IPS DF 6.9 (cell line): Measurements from ENCODE around the gene MAP6.

Experiments used
- DNase-seq: peaks from one replicate; pipeline ENCODE4 v3.0.0-alpha.2; 2013; ENCODE audit warnings: low read depth, low spot score
- H3K27ac ChIP-seq: one replicate; pipeline ENCODE4 v1.5.1; 2013; ENCODE audit warnings: low read length, control low read depth
- H3K27me3 ChIP-seq: 2 replicates; pipeline ENCODE4 v1.6.1; 2013; ENCODE audit warnings: mild to moderate bottlenecking, low read length; ENCODE audit not compliant: control insufficient read depth, insufficient read depth
- H3K36me3 ChIP-seq: 2 replicates; pipeline ENCODE4 v1.6.1; 2013; ENCODE audit warnings: low read length; ENCODE audit not compliant: control insufficient read depth, insufficient read depth
- H3K4me1 ChIP-seq: 2 replicates; pipeline ENCODE4 v1.6.1; 2013; ENCODE audit warnings: low read length; ENCODE audit not compliant: control insufficient read depth, insufficient read depth
- H3K4me3 ChIP-seq: 2 replicates; pipeline ENCODE4 v1.5.1; 2013; ENCODE audit warnings: mild to moderate bottlenecking, low read length
- H3K9me3 ChIP-seq: 2 replicates; pipeline ENCODE4 v1.6.1; 2013; ENCODE audit warnings: low read length, inconsistent platforms; ENCODE audit not compliant: control insufficient read depth, insufficient read depth
- WGBS: extraction: QIAGEN DNeasy Blood & Tissue Kit; methylation state at CpG from one replicate; pipeline ENCODE4 v1.1.7; 2013; ENCODE audit warnings: mixed read lengths, missing lambda C conversion rate; ENCODE audit not compliant: insufficient read length, insufficient coverage; 5-methylcytosine and 5-hydroxymethylcytosine counted together

The MAP6 gene

GRCh38 chr11:75572744-75573143 is 96.1 kb downstream of the MAP6 start:
- no peak overlapping the region for H3K4me3 ChIP-seq
- H3K27me3 ChIP-seq, result no peaks in the 10 kb centered on the region
- no peak for DNase-seq
- H3K4me1 ChIP-seq, result peaks cover 2% of the 10 kb centered on the region
- no peaks in the 10 kb centered on the region for H3K9me3 ChIP-seq
- no CpG with 5 or more reads among the region's 8 CpGs for WGBS
- no peak overlapping the region for H3K27ac ChIP-seq
- H3K36me3 ChIP-seq, result peaks cover 54% of the 10 kb centered on the region

GRCh38 chr11:75571625-75572024 is 97.2 kb downstream of the MAP6 start:
- H3K27me3 ChIP-seq, result no peaks in the 10 kb centered on the region

DNA sequence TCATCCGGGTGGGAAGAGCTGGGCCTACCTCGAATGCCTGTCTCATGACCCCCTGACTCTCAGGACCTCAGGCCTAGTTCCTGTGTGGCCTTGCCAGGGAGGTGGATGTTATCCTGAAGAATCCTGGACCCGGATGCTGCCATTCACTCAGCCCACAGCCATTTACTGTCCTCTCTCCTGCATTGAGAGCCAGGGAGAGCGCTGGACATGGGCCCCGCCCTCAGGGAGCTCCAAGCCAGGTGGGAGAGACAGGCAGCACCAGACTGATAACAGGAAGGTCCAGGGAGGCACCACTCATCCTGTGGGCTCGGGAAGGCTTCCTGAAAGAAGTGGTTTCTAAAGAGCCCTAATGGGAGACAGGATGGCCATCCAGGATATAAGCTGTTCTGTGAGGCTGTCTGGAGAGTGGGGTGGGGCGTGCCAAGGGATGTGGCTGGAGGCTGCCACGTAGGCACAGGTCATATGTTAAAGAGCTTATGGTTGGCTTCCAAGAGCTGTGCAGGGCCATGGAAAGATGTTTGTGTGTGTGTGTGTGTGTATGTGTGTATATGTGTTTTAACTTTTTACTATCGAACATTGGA is 98.2 kb downstream of the MAP6 start:
- Histone ChIP-seq H3K27ac (no peak overlapping the region), H3K36me3 (peaks cover 65% of the 10 kb centered on the region), H3K9me3 (no peaks in the 10 kb centered on the region), H3K27me3 (no peaks in the 10 kb centered on the region), H3K4me1 (no peaks in the 10 kb centered on the region; the same call in 1 of the 2 replicates), H3K4me3 (no peak overlapping the region)
- no peak for DNase-seq
- WGBS, result no CpG with 5 or more reads among the region's 9 CpGs

More at GRCh38 chr11:75571625-75572024, 97.2 kb downstream of the MAP6 start:
- DNase-seq, result no peak
- peaks cover 59% of the 10 kb centered on the region for H3K36me3 ChIP-seq
- H3K9me3 ChIP-seq, result no peaks in the 10 kb centered on the region
- H3K27ac ChIP-seq, result no peak overlapping the region
- no CpG with 5 or more reads among the region's 14 CpGs for WGBS
- H3K4me1 ChIP-seq, result peaks cover 2% of the 10 kb centered on the region
- H3K4me3 ChIP-seq, result no peak overlapping the region

- Histone ChIP-seq H3K4me1 (peaks cover 10% of the 10 kb centered on the region), H3K27me3 (no peaks in the 10 kb centered on the region), H3K36me3 (peaks cover 65% of the 10 kb centered on the region), H3K9me3 (no peaks in the 10 kb centered on the region), H3K4me3 (no peak overlapping the region), H3K27ac (no peak overlapping the region)
- no peak for DNase-seq
- no CpG with 5 or more reads among the region's 14 CpGs for WGBS
Measured at GRCh38 chr11:75568616-75569219, 100.1 kb downstream of the MAP6 start.

DNA sequence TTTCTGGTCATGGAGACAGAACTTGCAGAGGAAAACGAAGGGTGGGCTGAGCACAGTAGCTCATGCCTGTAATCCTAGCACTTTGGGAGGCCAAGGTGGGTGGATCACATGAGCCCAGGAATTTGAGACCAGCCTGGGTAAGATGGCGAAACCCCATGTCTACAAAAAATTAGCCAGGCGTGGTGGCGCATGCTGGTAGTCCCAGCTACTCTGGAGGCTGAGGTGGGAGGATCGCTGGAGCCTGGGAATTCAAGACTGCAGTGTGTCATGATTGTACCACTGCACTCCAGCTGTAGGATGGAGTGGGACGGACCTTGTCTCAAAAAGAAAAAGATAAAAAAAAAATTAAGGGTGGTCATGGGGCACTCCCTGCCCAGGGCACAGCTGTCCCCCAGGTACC is 100.9 kb downstream of the MAP6 start:
- WGBS, result no CpG with 5 or more reads among the region's 6 CpGs
- Histone ChIP-seq H3K4me1 (peaks cover 10% of the 10 kb centered on the region), H3K36me3 (peaks cover 58% of the 10 kb centered on the region), H3K27ac (no peak overlapping the region), H3K4me3 (no peak overlapping the region), H3K27me3 (no peaks in the 10 kb centered on the region), H3K9me3 (no peaks in the 10 kb centered on the region)
- no peak for DNase-seq

DNA sequence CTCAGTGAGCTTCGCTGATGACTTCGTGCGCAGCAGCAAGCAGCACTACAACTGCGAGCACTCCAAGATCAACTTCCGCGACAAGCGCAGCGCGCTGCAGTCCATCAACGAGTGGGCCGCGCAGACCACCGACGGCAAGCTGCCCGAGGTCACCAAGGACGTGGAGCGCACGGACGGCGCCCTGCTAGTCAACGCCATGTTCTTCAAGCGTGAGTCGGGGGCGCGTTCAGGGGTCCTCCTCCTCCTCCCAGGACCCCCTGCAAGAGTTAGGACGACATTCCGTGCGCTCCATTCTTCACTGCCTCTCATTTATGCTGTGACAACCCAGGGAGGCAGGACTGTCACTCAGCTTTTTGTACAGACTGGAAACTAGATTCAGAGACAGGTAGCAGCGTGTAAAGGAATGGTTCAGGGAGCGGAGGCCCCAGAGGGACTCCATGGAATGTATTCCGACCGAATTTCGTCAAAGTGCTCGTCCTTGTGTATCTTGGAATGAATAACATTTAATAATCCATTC is 102.0 kb downstream of the MAP6 start:
- no peak overlapping the region for H3K4me3 ChIP-seq
- DNase-seq, result no peak
- H3K27me3 ChIP-seq, result no peaks in the 10 kb centered on the region
- peaks cover 47% of the 10 kb centered on the region for H3K36me3 ChIP-seq
- no peaks in the 10 kb centered on the region for H3K9me3 ChIP-seq
- no CpG with 5 or more reads among the region's 34 CpGs for WGBS
- H3K4me1 ChIP-seq, result peaks cover 10% of the 10 kb centered on the region
- no peak overlapping the region for H3K27ac ChIP-seq

DNA sequence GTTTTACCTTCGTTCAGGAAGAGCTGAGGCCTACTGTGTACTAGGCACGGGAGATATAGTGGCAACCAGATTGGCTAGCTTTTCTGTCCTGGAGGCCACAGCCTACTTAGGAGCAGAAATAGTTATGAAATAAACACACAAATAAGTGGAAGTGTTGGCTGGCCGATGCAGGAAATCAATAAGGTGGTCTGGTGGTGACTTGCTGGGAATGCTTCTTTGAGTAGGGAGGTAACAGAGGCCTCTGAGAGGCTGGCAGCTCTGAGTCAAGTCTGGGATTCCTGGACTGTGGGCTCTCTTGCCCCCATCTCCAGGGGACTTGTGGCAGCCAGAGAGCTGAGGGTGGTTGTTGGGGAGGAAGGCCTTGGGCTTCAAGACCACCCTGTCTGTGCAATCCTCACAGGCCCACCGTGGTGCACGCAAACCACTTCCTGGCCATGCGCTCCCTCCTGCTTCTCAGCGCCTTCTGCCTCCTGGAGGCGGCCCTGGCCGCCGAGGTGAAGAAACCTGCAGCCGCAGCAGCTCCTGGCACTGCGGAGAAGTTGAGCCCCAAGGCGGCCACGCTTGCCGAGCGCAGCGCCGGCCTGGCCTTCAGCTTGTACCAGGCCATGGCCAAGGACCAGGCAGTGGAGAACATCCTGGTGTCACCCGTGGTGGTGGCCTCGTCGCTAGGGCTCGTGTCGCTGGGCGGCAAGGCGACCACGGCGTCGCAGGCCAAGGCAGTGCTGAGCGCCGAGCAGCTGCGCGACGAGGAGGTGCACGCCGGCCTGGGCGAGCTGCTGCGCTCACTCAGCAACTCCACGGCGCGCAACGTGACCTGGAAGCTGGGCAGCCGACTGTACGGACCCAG is 102.7 kb downstream of the MAP6 start:
- no CpG with 5 or more reads among the region's 43 CpGs for WGBS
- Histone ChIP-seq H3K27me3 (no peaks in the 10 kb centered on the region), H3K9me3 (no peaks in the 10 kb centered on the region), H3K4me1 (peaks cover 13% of the 10 kb centered on the region), H3K27ac (no peak overlapping the region), H3K36me3 (peaks cover 41% of the 10 kb centered on the region), H3K4me3 (no peak overlapping the region)
- no peak for DNase-seq

DNA sequence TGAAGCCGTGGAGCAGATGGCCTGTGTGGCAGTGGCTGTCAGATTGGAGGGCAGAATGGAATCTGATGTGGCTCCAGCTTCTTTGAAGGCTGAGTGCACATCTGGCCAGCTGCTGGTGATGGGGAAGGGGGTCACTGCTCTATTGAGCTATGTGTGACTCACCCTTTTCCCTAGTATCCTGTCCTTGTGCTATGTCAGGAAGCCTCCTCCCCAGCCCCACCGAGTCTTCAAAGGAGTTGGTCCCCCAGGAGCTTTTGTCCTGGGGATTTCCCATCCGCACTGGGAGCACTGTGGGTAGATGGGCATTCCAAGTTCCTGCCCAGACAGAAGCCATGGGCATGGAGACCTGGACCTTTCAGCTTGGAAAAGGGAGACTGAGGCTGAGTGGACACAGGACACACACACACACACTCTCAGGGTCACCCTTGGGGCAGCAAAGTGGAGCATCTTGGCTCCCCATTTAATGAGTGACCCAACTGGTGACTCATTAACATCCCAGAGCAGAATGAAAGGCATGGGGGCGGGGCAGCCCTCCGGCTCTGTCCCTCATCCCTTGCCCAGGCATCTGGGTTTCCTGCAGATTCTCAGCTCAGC is 103.5 kb downstream of the MAP6 start:
- H3K4me3 ChIP-seq, result no peak overlapping the region
- no peaks in the 10 kb centered on the region for H3K27me3 ChIP-seq
- peaks cover 34% of the 10 kb centered on the region for H3K36me3 ChIP-seq
- H3K4me1 ChIP-seq, result peaks cover 13% of the 10 kb centered on the region
- WGBS, result no CpG with 5 or more reads among the region's 5 CpGs
- no peak for DNase-seq
- no peak overlapping the region for H3K27ac ChIP-seq
- H3K9me3 ChIP-seq, result no peaks in the 10 kb centered on the region

- Histone ChIP-seq H3K27me3 (no peaks in the 10 kb centered on the region), H3K36me3 (peaks cover 25% of the 10 kb centered on the region), H3K9me3 (no peaks in the 10 kb centered on the region), H3K4me1 (peaks cover 13% of the 10 kb centered on the region), H3K4me3 (peak overlapping the region; percentile 85; the same call in 1 of the 2 replicates), H3K27ac (no peak overlapping the region)
- DNase-seq, result no peak
- WGBS, result no CpG with 5 or more reads among the region's 9 CpGs
Measured at GRCh38 chr11:75563978-75564552, 104.8 kb downstream of the MAP6 start.

- peaks cover 13% of the 10 kb centered on the region for H3K4me1 ChIP-seq
- H3K36me3 ChIP-seq, result peaks cover 19% of the 10 kb centered on the region
- H3K4me3 ChIP-seq, result peak overlapping the region; percentile 85; the same call in 1 of the 2 replicates
- no peaks in the 10 kb centered on the region for H3K9me3 ChIP-seq
- WGBS, result no CpG with 5 or more reads among the region's 5 CpGs
- H3K27me3 ChIP-seq, result no peaks in the 10 kb centered on the region
- no peak overlapping the region for H3K27ac ChIP-seq
- DNase-seq, result no peak
Measured at GRCh38 chr11:75563501-75563977, 105.3 kb downstream of the MAP6 start.
